Measurements from ENCODE around the gene TBX4. TPM values are rescaled to one million over a fixed set of nuclear protein-coding genes. Genes with fewer than 3 reads are reported as not detected.

The TBX4 gene
- total RNA-seq, 4 donors from 2014 or later, result not detected

- Histone ChIP-seq H3K27me3 (peaks cover 0 to 47% of the 10 kb centered on the region in 2 donors), H3K4me3 (no peak overlapping the region)
- TF ChIP-seq POLR2A (IDR thresholded peaks at IDR 0.05) (no peak), CTCF (IDR thresholded peaks at IDR 0.05) (no peak)
Measured at GRCh38 chr17:61459142-61459809, 7.1 kb downstream of the TBX4 start.

GRCh38 chr17:61459939-61460718 is 7.9 kb downstream of the TBX4 start:
- Histone ChIP-seq H3K27me3 (peaks cover 0 to 39% of the 10 kb centered on the region in 2 donors), H3K4me1 (peaks cover 0 to 28% (median 0%) of the 10 kb centered on the region in 4 donors), H3K27ac (no peak overlapping the region), H3K36me3 (no peaks in the 10 kb centered on the region), H3K4me3 (no peak overlapping the region), H3K9me3 (no peaks in the 10 kb centered on the region)
- no peak for DNase-seq
- no peak for TF ChIP-seq POLR2A (IDR thresholded peaks at IDR 0.05)
- TF ChIP-seq CTCF (IDR thresholded peaks at IDR 0.05), result no peak

More at GRCh38 chr17:61459142-61459809, 7.1 kb downstream of the TBX4 start:
- Histone ChIP-seq H3K27ac (no peak overlapping the region), H3K4me1 (peaks cover 0 to 35% (median 0%) of the 10 kb centered on the region in 4 donors), H3K36me3 (no peaks in the 10 kb centered on the region), H3K9me3 (no peaks in the 10 kb centered on the region)
- no peak for DNase-seq

- no peak for DNase-seq
- Histone ChIP-seq H3K9me3 (no peaks in the 10 kb centered on the region), H3K27ac (no peak overlapping the region), H3K27me3 (peaks cover 0 to 33% of the 10 kb centered on the region in 2 donors), H3K36me3 (no peaks in the 10 kb centered on the region), H3K4me1 (peaks cover 0 to 28% (median 0%) of the 10 kb centered on the region in 4 donors), H3K4me3 (no peak overlapping the region)
- no peak for TF ChIP-seq CTCF (IDR thresholded peaks at IDR 0.05)
- no peak for TF ChIP-seq POLR2A (IDR thresholded peaks at IDR 0.05)
Measured at GRCh38 chr17:61460796-61461585, 8.8 kb downstream of the TBX4 start.

GRCh38 chr17:61461586-61461966 is 9.4 kb downstream of the TBX4 start:
- DNase-seq, result peak in 2 of 3 donors; percentile 23 to 26
- Histone ChIP-seq H3K4me3 (peak overlapping the region in 3 of 4 donors; percentile 3 to 24 (median 6)), H3K27ac (no peak overlapping the region), H3K36me3 (no peaks in the 10 kb centered on the region), H3K27me3 (peaks cover 0 to 27% of the 10 kb centered on the region in 2 donors), H3K4me1 (peaks cover 0 to 28% (median 0%) of the 10 kb centered on the region in 4 donors), H3K9me3 (no peaks in the 10 kb centered on the region)
- TF ChIP-seq POLR2A (IDR thresholded peaks at IDR 0.05) (no peak), CTCF (IDR thresholded peaks at IDR 0.05) (no peak)

GRCh38 chr17:61461967-61462718 is 9.9 kb downstream of the TBX4 start:
- Histone ChIP-seq H3K4me3 (peak overlapping the region in 3 of 4 donors; percentile 3 to 24 (median 6)), H3K9me3 (no peaks in the 10 kb centered on the region), H3K4me1 (peaks cover 0 to 23% (median 0%) of the 10 kb centered on the region in 4 donors), H3K27me3 (peaks cover 0 to 22% of the 10 kb centered on the region in 2 donors), H3K27ac (no peak overlapping the region), H3K36me3 (no peaks in the 10 kb centered on the region)
- DNase-seq, result peak in 2 of 3 donors; percentile 41 to 46
- TF ChIP-seq POLR2A (IDR thresholded peaks at IDR 0.05), result no peak
- TF ChIP-seq CTCF (IDR thresholded peaks at IDR 0.05), result no peak

All from Peyer's patch (tissue), 4 donors.